NT2/D1 (cell line): ENCODE results near the gene PDK3.

Source experiments
- SUZ12 ChIP-seq: IDR thresholded peaks from 2 replicates; pipeline ENCODE4 v1.6.1; 2011; ENCODE audit not compliant: insufficient read length, insufficient read depth; ENCODE audit errors: extremely low read depth
- YY1 ChIP-seq: IDR thresholded peaks from 2 replicates; pipeline ENCODE4 v1.6.1; 2011; ENCODE audit not compliant: insufficient read length, insufficient read depth
- ZNF274 ChIP-seq: IDR thresholded peaks from 2 replicates; pipeline ENCODE4 v1.6.1; 2011; ENCODE audit warnings: mild to moderate bottlenecking, low read depth, low read length

GRCh38 chrX:24475480-24475879, 10.4 kb downstream of the PDK3 start:
- TF ChIP-seq ZNF274 = no peak
- TF ChIP-seq YY1 = no peak
- TF ChIP-seq SUZ12 = no peak
